GM12891 (cell line): ENCODE measurements around the gene KCNK15.

ENCODE experiments used
- POLR2A ChIP-seq: IDR thresholded peaks from 2 replicates; pipeline ENCODE4 v1.6.1; 2011; ENCODE audit warnings: low read depth, low read length, control low read depth
- POLR2AphosphoS5 ChIP-seq: IDR thresholded peaks from 2 replicates; pipeline ENCODE4 v1.6.1; 2011; ENCODE audit warnings: low read depth, low read length, control low read depth
- POU2F2 ChIP-seq: IDR thresholded peaks from 2 replicates; pipeline ENCODE4 v1.6.1; 2011; ENCODE audit warnings: low read depth, mild to moderate bottlenecking, control low read depth, low read length, moderate library complexity
- TAF1 ChIP-seq: IDR thresholded peaks from 2 replicates; pipeline ENCODE4 v1.6.1; 2011; ENCODE audit warnings: low read depth, low read length, control low read depth

DNA sequence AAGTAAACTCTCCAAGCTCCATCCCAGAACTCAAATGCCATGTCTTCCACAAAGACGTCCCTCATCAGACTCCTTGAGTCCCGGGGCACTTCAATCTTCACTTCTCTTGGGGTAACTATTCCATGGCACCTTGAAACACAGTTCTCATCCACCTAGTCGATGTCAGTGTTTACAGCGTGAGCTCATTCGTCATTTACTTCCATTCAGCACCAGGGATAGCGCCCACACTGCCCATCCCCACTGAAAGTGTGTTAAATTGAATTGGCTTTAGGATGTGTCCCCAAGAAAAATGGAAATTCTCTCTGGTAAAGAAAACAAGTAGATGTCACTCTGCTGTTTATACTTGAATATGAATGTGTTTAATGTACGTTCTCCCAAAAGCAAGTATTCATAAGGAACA lies 31.3 kb downstream of the KCNK15 start:
- no peak for TF ChIP-seq TAF1
- no peak for TF ChIP-seq POLR2AphosphoS5
- TF ChIP-seq POLR2A, result no peak
- no peak for TF ChIP-seq POU2F2
